ENCODE results near the gene RPL5.
"Not testable (repeated sequence)": the region's sequence is repeated elsewhere in the genome, so short reads cannot be mapped to it uniquely, and the experiment has no call there.

Gene RPL5

GRCh38 chr1:92831762-92832536 is at the start of gene RPL5:
RPL5 (plus strand) TSS chr1:92832040; CDS start chr1:92832115, 75 bp downstream.
- peaks cover 51% of the 10 kb centered on the region for H3K79me2 ChIP-seq (ENCODE audit: insufficient read depth, low read length)
- peak within 1 kb of the TSS; percentile 85 for H2AFZ ChIP-seq (ENCODE audit: low read depth, low read length, severe bottlenecking)
- TF ChIP-seq EZH2phosphoT487 (conservative IDR thresholded peaks at IDR 0.05; ENCODE audit: low read length) (no peak), CTCF (IDR thresholded peaks at IDR 0.05; ENCODE audit: insufficient read depth, low read length, poor library complexity, severe bottlenecking) (peak; percentile 70)

GRCh38 chr1:92783550-92783949 is 48.3 kb upstream of the RPL5 start:
- Histone ChIP-seq H3K4me3 (ENCODE audit: insufficient read depth, low read length, poor library complexity, severe bottlenecking) (peak overlapping the region; percentile 96), H3K4me2 (ENCODE audit: low read depth, low read length, poor library complexity, severe bottlenecking) (peak overlapping the region; percentile 85)
- not testable (repeated sequence) for H2AFZ ChIP-seq (ENCODE audit: low read depth, low read length, severe bottlenecking); H3K79me2 ChIP-seq (ENCODE audit: insufficient read depth, low read length); H3K9me2 ChIP-seq (replicated peaks; ENCODE audit: insufficient read depth, low read length); H3K9me3 ChIP-seq (ENCODE audit: insufficient read depth, low read length); H3K36me3 ChIP-seq (ENCODE audit: low read length); H3K27ac ChIP-seq (ENCODE audit: low read depth, low read length); H3K27me3 ChIP-seq (ENCODE audit: low read length); H3K9ac ChIP-seq (ENCODE audit: low read length); H3F3A ChIP-seq (ENCODE audit: insufficient read depth); H4K20me1 ChIP-seq (ENCODE audit: low read depth, low read length)

More at GRCh38 chr1:92831762-92832536, at the start of gene RPL5:
- Histone ChIP-seq H3K27ac (ENCODE audit: low read depth, low read length) (peak within 1 kb of the TSS; percentile 74), H3K9me3 (ENCODE audit: insufficient read depth, low read length) (no peaks in the 10 kb centered on the region), H3F3A (ENCODE audit: insufficient read depth) (peaks cover 26% of the 10 kb centered on the region), H3K9me2 (replicated peaks; ENCODE audit: insufficient read depth, low read length) (no peaks in the 10 kb centered on the region), H3K36me3 (ENCODE audit: low read length) (peaks cover 35% of the 10 kb centered on the region), H3K4me3 (ENCODE audit: insufficient read depth, low read length, poor library complexity, severe bottlenecking) (peak within 1 kb of the TSS; percentile 79), H3K27me3 (ENCODE audit: low read length) (no peaks in the 10 kb centered on the region), H3K9ac (ENCODE audit: low read length) (peak within 1 kb of the TSS; percentile 91), H4K20me1 (ENCODE audit: low read depth, low read length) (peaks cover 37% of the 10 kb centered on the region), H3K4me2 (ENCODE audit: low read depth, low read length, poor library complexity, severe bottlenecking) (peak within 1 kb of the TSS; percentile 84)

- peak overlapping the region; percentile 96 for H3K4me3 ChIP-seq (ENCODE audit: insufficient read depth, low read length, poor library complexity, severe bottlenecking)
- H3K27me3 ChIP-seq (ENCODE audit: low read length): no peaks in the 10 kb centered on the region
- H3K27ac ChIP-seq (ENCODE audit: low read depth, low read length): no peak overlapping the region
- H3K9me2 ChIP-seq (replicated peaks; ENCODE audit: insufficient read depth, low read length): no peaks in the 10 kb centered on the region
- peaks cover 4% of the 10 kb centered on the region; the same call in 1 of the 2 replicates for H3K79me2 ChIP-seq (ENCODE audit: insufficient read depth, low read length)
- H3K36me3 ChIP-seq (ENCODE audit: low read length): no peaks in the 10 kb centered on the region
- no peaks in the 10 kb centered on the region for H3K9me3 ChIP-seq (ENCODE audit: insufficient read depth, low read length)
- H3K4me2 ChIP-seq (ENCODE audit: low read depth, low read length, poor library complexity, severe bottlenecking): peak overlapping the region; percentile 85
- H3F3A ChIP-seq (ENCODE audit: insufficient read depth): no peaks in the 10 kb centered on the region
- H2AFZ ChIP-seq (ENCODE audit: low read depth, low read length, severe bottlenecking): peak overlapping the region; percentile 95
- peak overlapping the region; percentile 73 for H3K9ac ChIP-seq (ENCODE audit: low read length)
- TF ChIP-seq CTCF (IDR thresholded peaks at IDR 0.05; ENCODE audit: insufficient read depth, low read length, poor library complexity, severe bottlenecking) (no peak), EZH2phosphoT487 (conservative IDR thresholded peaks at IDR 0.05; ENCODE audit: low read length) (no peak)
- no peaks in the 10 kb centered on the region for H4K20me1 ChIP-seq (ENCODE audit: low read depth, low read length)
Measured at GRCh38 chr1:92784021-92784638, 47.7 kb upstream of the RPL5 start.

All from SU-DHL-6 (cell line).